ENCODE results near the gene RALGAPA2.

GRCh38 chr20:20371681-20372080, 340.8 kb downstream of the RALGAPA2 start:
- TF ChIP-seq ZNF274 (IDR thresholded peaks at IDR 0.05; ENCODE audit: low read depth, low read length) (no peak), YY1 (IDR thresholded peaks at IDR 0.05; ENCODE audit: insufficient read depth, insufficient read length) (no peak), SUZ12 (IDR thresholded peaks at IDR 0.05; ENCODE audit: extremely low read depth, insufficient read depth, insufficient read length) (no peak)

All from NT2/D1 (cell line).